ENCODE measurements around the gene PDZRN3. TPM values are rescaled to one million over a fixed set of nuclear protein-coding genes. Genes with fewer than 3 reads are reported as not detected.

Gene PDZRN3
- total RNA-seq, 1 donor from 2014 or later, result 28.7 TPM

DNA sequence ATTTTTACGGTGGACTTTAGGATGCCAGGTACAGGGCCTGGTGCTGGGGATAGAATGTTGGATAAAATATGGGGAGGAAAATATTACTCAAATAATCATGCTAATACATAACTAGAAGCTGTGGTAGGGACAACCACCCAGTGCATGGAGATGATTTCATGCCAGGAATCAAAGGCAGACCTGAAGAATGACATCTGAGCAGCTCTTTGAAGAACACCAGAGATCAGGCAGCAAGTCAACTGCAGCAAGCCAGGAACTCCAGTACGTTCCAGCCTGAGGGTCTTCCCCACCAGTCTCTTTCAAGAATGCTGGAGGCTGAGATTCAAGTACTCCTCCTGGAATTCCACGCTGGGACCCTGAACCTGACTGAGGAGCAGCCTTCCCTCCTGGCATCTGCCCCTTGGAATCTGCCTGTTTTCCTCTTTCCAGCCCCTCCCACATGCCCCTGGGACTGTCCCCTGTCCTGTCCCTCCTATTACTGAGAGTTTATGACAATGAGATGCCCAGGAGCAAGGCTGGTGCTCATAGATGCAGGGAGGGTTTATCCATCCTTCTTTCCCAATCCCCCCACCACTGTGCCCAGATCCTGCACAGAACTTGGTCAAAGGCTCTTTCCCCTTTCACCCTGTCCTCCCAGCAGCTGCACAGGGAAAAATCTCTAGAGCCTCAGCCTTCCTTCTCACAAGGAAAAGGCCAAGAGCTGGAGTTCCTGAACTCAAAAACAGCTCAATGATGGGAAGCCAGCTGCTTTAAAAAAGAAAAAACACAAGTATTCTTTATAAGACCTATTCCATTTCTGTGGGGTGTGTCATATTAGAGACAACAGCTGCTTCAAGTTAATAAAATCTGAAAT, 68.0 kb downstream of the PDZRN3 start:
- no peak overlapping the region for H3K4me3 Mint-ChIP-seq (ENCODE audit: low read depth)
- H3K27me3 Mint-ChIP-seq, result no peaks in the 10 kb centered on the region
- peaks cover 39% of the 10 kb centered on the region for H3K4me1 Mint-ChIP-seq (ENCODE audit: low read depth)
- TF ChIP-seq, protein P1, sequence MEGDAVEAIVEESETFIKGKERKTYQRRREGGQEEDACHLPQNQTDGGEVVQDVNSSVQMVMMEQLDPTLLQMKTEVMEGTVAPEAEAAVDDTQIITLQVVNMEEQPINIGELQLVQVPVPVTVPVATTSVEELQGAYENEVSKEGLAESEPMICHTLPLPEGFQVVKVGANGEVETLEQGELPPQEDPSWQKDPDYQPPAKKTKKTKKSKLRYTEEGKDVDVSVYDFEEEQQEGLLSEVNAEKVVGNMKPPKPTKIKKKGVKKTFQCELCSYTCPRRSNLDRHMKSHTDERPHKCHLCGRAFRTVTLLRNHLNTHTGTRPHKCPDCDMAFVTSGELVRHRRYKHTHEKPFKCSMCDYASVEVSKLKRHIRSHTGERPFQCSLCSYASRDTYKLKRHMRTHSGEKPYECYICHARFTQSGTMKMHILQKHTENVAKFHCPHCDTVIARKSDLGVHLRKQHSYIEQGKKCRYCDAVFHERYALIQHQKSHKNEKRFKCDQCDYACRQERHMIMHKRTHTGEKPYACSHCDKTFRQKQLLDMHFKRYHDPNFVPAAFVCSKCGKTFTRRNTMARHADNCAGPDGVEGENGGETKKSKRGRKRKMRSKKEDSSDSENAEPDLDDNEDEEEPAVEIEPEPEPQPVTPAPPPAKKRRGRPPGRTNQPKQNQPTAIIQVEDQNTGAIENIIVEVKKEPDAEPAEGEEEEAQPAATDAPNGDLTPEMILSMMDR (IDR thresholded peaks at IDR 0.05; ENCODE audit: unreplicated experiment), result no peak
- no peak for DNase-seq (ENCODE audit: low spot score, unreplicated experiment)
- H3K27ac Mint-ChIP-seq, result no peak overlapping the region
- H3K9me3 Mint-ChIP-seq (ENCODE audit: low read depth), result no peaks in the 10 kb centered on the region
- peaks cover 3% of the 10 kb centered on the region for H3K36me3 Mint-ChIP-seq (ENCODE audit: insufficient read depth)

DNA sequence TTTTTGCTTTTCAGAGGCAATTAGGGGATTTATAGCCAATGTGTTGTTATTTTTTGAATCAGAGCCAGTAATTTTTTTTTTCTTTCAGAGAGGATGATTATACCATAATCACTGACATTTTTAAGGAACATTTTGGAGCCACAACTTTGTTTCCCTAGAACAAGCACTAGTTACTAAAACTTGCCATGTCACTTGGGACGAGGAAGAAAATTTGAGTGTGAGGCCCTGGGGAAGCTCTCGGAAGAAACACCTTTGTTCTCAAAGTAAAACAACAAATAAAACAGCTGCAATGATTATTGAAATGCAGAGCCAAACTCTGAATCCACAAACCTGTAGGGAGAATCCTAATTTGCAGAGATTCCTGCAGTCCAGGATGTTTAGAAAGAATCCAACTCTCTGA, 69.7 kb downstream of the PDZRN3 start:
- TF ChIP-seq, protein P1 (IDR thresholded peaks at IDR 0.05; ENCODE audit: unreplicated experiment), result no peak
- Mint-ChIP-seq H3K27me3 (no peaks in the 10 kb centered on the region), H3K4me3 (ENCODE audit: low read depth) (no peak overlapping the region), H3K27ac (no peak overlapping the region), H3K4me1 (ENCODE audit: low read depth) (peaks cover 29% of the 10 kb centered on the region), H3K9me3 (ENCODE audit: low read depth) (no peaks in the 10 kb centered on the region), H3K36me3 (ENCODE audit: insufficient read depth) (peaks cover 3% of the 10 kb centered on the region)
- no peak for DNase-seq (ENCODE audit: low spot score, unreplicated experiment)

DNA sequence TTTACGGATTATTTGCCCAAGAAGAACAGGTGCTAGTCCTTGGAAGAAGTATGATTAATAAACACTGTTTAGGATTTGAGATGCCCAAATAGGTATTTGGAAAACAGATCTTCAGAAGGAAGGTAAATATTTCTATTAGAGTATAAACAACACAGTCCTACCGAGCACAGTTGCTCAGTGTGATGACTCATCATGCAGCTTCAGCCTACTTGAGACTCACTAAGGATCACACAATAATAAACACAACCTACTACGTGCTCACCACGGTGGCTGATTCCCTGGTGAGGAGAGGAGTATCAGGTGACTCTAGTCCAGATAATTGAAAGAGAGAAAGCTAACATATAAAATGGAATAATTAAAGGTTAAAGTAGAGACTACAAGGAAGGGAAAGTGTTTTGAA, 72.0 kb downstream of the PDZRN3 start:
- peaks cover 3% of the 10 kb centered on the region for H3K36me3 Mint-ChIP-seq (ENCODE audit: insufficient read depth)
- no peak overlapping the region for H3K27ac Mint-ChIP-seq
- H3K4me1 Mint-ChIP-seq (ENCODE audit: low read depth), result peaks cover 30% of the 10 kb centered on the region
- DNase-seq (ENCODE audit: low spot score, unreplicated experiment), result no peak
- H3K9me3 Mint-ChIP-seq (ENCODE audit: low read depth), result no peaks in the 10 kb centered on the region
- H3K27me3 Mint-ChIP-seq, result no peaks in the 10 kb centered on the region
- H3K4me3 Mint-ChIP-seq (ENCODE audit: low read depth), result no peak overlapping the region
- TF ChIP-seq, protein P1 (IDR thresholded peaks at IDR 0.05; ENCODE audit: unreplicated experiment), result no peak

DNA sequence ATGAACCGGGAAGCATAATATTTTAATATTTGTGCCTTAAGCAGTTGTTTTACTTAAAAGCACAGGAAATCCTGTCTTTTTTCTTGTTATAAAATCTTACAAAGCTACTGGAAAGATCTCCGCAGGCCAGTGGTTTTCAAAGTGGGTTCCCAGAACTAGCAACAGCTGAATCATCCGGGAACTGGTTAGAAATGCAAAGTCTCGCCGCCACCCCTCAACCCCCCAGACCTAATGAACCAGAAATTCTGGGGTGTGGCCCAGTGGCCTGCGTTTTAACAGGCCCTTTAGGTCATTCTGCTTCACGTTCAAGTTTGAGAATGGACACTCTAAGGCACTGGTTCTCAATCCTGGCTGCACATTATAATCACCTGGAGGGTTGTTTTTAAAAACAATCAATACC, 74.7 kb downstream of the PDZRN3 start:
- peaks cover 29% of the 10 kb centered on the region for H3K4me1 Mint-ChIP-seq (ENCODE audit: low read depth)
- no peak overlapping the region for H3K27ac Mint-ChIP-seq
- no peak overlapping the region for H3K4me3 Mint-ChIP-seq (ENCODE audit: low read depth)
- no peak for DNase-seq (ENCODE audit: low spot score, unreplicated experiment)
- TF ChIP-seq, protein P1 (IDR thresholded peaks at IDR 0.05; ENCODE audit: unreplicated experiment), result no peak
- H3K9me3 Mint-ChIP-seq (ENCODE audit: low read depth), result no peaks in the 10 kb centered on the region
- H3K36me3 Mint-ChIP-seq (ENCODE audit: insufficient read depth), result peaks cover 3% of the 10 kb centered on the region
- H3K27me3 Mint-ChIP-seq, result no peaks in the 10 kb centered on the region

DNA sequence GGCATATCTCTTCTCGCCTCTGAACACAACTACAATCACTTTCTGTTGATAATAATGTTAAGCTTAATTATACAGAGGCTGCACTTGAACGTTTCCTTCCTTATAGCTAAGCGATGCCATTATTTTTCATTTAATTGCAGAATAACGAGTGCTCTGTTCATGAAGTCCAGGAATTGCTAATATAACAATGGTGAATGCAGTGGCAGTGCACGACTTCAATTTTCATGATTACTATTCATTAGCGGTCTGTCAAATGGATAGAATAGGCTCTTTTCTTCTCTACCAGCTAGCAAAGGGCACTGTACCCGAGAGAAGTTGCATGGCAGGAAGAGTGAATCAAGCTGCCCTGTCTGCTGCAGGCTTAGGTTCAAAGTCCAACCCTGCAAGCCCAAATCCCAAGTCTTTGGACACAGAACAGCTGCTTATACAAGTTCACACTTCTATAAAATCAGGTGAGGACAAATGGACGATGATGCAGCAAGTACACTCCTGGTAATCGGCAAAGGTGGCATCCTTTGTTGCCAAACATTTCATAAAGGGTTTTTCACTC, 75.6 kb downstream of the PDZRN3 start:
- H3K36me3 Mint-ChIP-seq (ENCODE audit: insufficient read depth), result peaks cover 3% of the 10 kb centered on the region
- no peaks in the 10 kb centered on the region for H3K9me3 Mint-ChIP-seq (ENCODE audit: low read depth)
- H3K4me1 Mint-ChIP-seq (ENCODE audit: low read depth), result peaks cover 26% of the 10 kb centered on the region
- H3K27me3 Mint-ChIP-seq, result no peaks in the 10 kb centered on the region
- TF ChIP-seq, protein P1 (IDR thresholded peaks at IDR 0.05; ENCODE audit: unreplicated experiment), result no peak
- H3K27ac Mint-ChIP-seq, result no peak overlapping the region
- no peak overlapping the region for H3K4me3 Mint-ChIP-seq (ENCODE audit: low read depth)
- no peak for DNase-seq (ENCODE audit: low spot score, unreplicated experiment)

Measured in progenitor cell of endocrine pancreas (in vitro differentiated cells).